ENCODE measurements around the gene USP47. TPM values are rescaled to one million over a fixed set of nuclear protein-coding genes. Genes with fewer than 3 reads are reported as not detected.

USP47 gene
- total RNA-seq, 1 donor from 2014 or later = 54.0 TPM

- H3K36me3 ChIP-seq (ENCODE audit: control insufficient read depth, insufficient read depth, low read length) = peaks cover under 1% of the 10 kb centered on the region
- H3K27me3 ChIP-seq (ENCODE audit: control insufficient read depth, insufficient read depth, low read length) = no peaks in the 10 kb centered on the region
- no peak overlapping the region for H3K4me3 ChIP-seq (ENCODE audit: low read depth, low read length)
- no peak for FAIRE-seq
- DNase-seq (ENCODE audit: low read depth) = no peak
- TF ChIP-seq CTCF (IDR thresholded peaks at IDR 0.05; ENCODE audit: insufficient read depth, low read length, severe bottlenecking) = no peak
Measured at GRCh38 chr11:11973361-11973800, 131.6 kb downstream of the USP47 start.

DNA sequence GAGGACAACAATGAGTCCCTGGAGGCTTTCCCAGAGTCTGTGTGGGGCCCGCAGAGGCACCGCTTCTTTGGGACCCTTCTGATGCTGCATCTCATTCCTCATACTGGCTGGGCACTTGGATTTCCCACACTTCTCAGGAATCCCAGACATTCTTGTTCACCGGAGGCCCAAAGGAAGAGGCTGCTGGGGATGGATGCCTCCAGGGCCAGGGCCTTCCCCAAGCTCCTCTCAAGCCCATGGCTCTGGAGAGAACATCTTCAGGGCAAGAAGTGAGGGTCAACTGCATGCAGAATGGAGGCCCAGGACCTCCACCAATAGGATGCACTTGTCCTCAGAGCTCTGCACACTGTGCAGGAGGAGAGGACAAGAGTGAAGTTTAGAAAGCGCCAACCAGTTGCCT, 132.1 kb downstream of the USP47 start:
- DNase-seq (ENCODE audit: low read depth) (no peak), FAIRE-seq (no peak)
- Histone ChIP-seq H3K4me3 (ENCODE audit: low read depth, low read length) (no peak overlapping the region), H3K27me3 (ENCODE audit: control insufficient read depth, insufficient read depth, low read length) (no peaks in the 10 kb centered on the region), H3K36me3 (ENCODE audit: control insufficient read depth, insufficient read depth, low read length) (no peaks in the 10 kb centered on the region)
- no peak for TF ChIP-seq CTCF (IDR thresholded peaks at IDR 0.05; ENCODE audit: insufficient read depth, low read length, severe bottlenecking)

DNA sequence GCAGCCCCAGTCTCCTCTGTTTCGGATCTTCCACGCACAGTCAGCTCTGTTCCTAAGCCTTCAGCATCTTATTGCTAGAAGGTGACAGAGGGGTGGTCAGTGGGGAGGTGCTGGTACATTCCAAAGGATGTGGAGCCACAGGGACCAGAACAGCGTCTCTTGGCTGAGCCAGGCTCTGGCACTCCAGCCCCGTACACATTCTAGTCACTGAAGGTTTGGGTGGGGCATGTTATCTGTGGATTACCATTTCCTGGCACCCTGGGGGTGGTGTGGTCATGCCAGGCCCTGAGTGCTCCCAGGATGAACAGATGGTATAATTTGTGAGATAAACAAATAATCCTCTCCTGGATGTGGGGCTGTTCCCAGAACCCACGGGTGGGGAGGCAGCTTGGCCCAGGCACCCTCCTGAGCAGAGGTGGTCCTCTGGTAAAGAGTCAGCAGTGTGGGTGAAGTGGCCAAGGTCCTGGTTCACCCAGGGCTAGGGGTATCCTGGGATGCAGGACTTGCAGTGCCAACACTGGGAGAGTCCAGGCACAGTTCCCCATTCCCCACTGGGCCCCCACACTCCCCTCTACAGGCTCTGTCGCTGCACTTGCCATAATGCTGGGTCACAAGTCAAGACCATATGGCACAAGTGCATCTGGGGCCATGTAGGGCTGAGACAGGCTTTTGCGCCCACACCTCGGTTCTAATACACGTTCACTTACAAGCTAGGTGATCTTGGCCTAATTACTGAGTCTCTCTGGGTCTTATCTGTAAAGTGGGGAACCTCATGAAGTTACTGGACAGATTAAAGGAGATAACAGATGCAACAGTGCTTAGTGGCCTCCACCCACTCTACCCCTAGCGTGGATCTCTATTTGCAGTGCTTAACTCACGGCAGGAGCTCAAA, 133.7 kb downstream of the USP47 start:
- no peak for FAIRE-seq
- Histone ChIP-seq H3K27me3 (ENCODE audit: control insufficient read depth, insufficient read depth, low read length) (no peaks in the 10 kb centered on the region), H3K4me3 (ENCODE audit: low read depth, low read length) (no peak overlapping the region), H3K36me3 (ENCODE audit: control insufficient read depth, insufficient read depth, low read length) (no peaks in the 10 kb centered on the region)
- DNase-seq (ENCODE audit: low read depth) = no peak
- no peak for TF ChIP-seq CTCF (IDR thresholded peaks at IDR 0.05; ENCODE audit: insufficient read depth, low read length, severe bottlenecking)

DNA sequence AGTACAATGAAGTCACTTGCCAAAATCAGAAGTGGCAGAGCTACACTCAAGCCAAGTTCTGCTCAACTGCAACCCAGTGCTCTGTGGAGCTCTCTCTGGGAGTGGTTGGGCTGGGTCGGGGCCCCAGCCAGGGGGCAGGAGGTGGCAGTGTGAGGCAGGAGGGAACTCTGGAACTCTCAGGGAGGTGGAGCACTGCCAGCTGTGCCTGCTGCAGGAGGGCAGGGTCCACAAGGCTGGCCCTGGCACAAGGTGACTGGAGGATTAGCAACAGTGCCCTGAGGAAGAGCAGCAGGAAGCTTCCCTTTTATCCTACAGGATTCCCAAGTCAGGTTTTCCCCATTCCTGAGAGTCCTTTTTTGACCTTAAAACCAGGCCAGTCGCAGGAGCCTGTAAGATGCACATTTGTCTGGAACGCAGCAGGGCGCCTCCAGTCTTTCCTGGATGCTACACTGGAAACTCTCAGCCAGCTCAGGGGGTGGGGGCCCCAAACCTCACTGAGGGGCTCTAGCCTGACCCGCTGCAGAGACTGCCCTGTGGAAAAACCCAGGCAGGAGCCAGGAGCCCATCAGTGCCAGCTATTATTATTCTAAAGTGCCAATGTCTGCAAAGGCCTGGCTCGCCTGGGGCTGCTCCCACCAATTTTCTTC, 134.8 kb downstream of the USP47 start:
- no peaks in the 10 kb centered on the region for H3K36me3 ChIP-seq (ENCODE audit: control insufficient read depth, insufficient read depth, low read length)
- no peak overlapping the region for H3K4me3 ChIP-seq (ENCODE audit: low read depth, low read length)
- DNase-seq (ENCODE audit: low read depth) = no peak
- no peaks in the 10 kb centered on the region for H3K27me3 ChIP-seq (ENCODE audit: control insufficient read depth, insufficient read depth, low read length)
- peak; percentile 23 for FAIRE-seq
- no peak for TF ChIP-seq CTCF (IDR thresholded peaks at IDR 0.05; ENCODE audit: insufficient read depth, low read length, severe bottlenecking)

DNA sequence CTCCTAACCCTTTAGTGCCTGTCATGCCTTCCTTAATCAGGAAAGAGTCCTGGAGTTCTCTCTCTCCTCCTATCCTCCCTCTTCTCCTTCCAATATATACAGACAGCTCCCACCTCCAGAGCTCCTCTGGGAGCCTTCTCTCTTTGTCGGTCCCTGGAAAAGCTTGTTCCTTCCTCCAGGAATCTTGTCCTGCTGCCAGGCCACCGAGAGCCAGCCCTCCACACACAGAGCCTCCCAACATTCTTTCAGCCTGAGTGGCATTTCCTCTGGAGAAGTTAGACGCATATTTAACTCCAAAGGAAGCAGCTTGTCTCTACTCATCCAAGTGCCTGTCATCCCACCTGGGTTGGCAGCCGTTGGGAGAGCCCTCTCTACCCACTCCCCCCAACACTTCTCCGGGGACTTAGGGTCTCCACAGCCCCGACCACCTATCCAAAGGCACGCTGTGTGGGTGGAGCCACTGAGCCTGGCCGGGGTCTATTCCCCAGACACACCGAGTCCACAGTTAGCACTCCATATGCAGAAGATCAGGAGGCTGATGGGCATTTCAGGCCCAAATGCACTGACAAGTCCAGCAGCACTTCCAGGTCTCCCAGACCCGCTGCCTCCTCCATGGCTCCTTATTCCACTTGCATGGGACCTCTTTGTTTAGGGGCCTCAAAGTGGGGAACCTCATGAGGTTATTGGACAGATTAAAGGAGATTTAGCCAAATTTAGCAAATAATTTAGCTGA, 135.6 kb downstream of the USP47 start:
- no peak for FAIRE-seq

More for the DNA sequence above, 135.6 kb downstream of the USP47 start:
- TF ChIP-seq CTCF (IDR thresholded peaks at IDR 0.05; ENCODE audit: insufficient read depth, low read length, severe bottlenecking) = no peak
- peak; percentile 86 for DNase-seq (ENCODE audit: low read depth)
- no peaks in the 10 kb centered on the region for H3K27me3 ChIP-seq (ENCODE audit: control insufficient read depth, insufficient read depth, low read length)
- H3K36me3 ChIP-seq (ENCODE audit: control insufficient read depth, insufficient read depth, low read length) = no peaks in the 10 kb centered on the region
- H3K4me3 ChIP-seq (ENCODE audit: low read depth, low read length) = no peak overlapping the region

Measured in bronchial epithelial cell (primary cell).